GM21619 (cell line): ENCODE measurements around the gene LMX1B.
"Not testable (repeated sequence)": the region's sequence is repeated elsewhere in the genome, so short reads cannot be mapped to it uniquely, and the experiment has no call there.

Source experiments
- ATAC-seq: cut with Tn5 transposase; IDR thresholded peaks from one replicate; pipeline ENCODE4 v1.9.1; 2021; ENCODE audit not compliant: unreplicated experiment

LMX1B gene

GRCh38 chr9:126613651-126614050, at the start of gene LMX1B:
Gene LMX1B, plus strand, starts transcription at chr9:126613928. Its CDS starts 522 bp downstream, at chr9:126614450.
- no peak for ATAC-seq

DNA sequence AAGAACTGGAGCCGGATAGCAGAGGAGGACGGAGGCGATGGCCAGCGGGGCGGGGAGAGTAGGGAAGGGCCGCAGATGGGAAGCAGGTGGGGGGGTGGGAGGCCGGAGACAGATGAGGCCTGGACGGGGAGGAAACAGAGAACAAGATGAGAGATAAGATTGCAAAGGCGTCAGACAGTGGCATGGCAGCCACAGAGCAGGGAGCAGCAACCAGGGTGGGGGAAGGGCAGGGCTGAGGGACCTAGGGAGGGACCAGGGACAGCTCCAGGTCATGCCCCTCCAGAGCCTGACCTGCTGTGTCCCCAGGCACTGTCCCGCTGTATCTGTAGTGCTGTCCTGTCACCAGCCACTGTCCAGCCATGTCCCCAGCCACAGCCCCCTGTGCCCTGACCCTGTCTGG, 49.6 kb upstream of the LMX1B start:
- ATAC-seq, result no peak

GRCh38 chr9:126564716-126565115, 49.0 kb upstream of the LMX1B start:
- no peak for ATAC-seq

DNA sequence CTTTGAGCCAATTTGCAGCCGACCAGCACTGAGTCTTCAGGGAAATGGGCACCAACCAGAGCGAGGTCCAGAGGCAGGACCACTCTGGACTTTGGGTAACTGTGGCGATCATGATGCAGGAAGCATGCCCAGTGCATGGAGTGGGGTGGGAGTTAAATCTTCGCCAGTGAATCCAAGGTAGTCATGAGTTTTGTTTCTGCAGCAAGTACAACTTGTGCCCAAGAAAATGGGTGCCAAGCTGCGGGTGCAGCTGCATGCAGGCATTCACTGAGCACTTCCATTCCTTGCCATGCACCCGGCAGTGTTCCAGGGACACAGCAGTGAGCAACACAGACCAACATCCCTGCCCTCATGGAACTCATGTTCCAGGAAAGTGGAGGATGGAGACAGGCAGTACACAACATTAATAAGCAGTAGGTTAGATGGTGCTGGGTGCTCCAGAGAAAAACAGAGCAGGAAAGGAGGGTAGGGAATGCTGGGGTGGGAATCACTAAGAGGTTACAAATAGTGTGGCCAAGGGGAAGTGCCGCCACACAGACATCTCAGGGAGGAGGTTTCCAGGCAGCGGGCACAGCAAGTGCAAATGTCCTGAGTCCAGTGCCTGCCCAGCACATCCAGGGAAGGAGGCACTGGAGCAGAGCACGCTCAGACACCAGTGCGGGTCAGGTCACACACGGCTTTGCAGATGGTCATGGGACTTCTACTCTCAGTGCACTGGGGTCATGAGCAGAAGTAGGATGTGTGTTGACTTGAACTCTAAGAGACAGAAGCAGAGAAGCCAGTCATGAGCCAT, 48.2 kb upstream of the LMX1B start:
- no peak for ATAC-seq

GRCh38 chr9:126569036-126569435, 44.7 kb upstream of the LMX1B start:
- ATAC-seq, result no peak

GRCh38 chr9:126578029-126578428, 35.7 kb upstream of the LMX1B start:
- no peak for ATAC-seq

- ATAC-seq, result not testable (repeated sequence)
Measured at GRCh38 chr9:126580319-126580718, 33.4 kb upstream of the LMX1B start.

- no peak for ATAC-seq
Measured at GRCh38 chr9:126581893-126582292, 31.8 kb upstream of the LMX1B start.

DNA sequence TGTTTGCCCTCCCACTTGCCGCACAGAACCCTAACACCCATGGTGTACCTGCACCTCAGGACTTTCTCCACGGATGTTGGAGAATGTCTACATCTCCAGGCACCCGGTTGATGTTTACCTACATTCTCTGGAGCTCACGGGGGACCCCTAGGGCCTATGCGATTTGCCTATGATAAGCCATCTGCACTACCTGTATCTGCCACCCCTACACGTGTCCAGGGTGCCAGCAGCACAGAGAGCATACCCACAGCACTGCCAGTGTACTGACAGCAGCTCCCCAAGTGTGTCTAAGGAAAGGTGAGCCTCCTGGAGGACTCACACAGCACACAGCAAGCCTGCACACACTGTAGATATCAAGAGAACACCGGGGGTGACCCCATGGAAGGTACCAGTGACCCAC, 31.3 kb upstream of the LMX1B start:
- no peak for ATAC-seq

- ATAC-seq, result no peak
Measured at GRCh38 chr9:126583144-126583760, 30.5 kb upstream of the LMX1B start.

DNA sequence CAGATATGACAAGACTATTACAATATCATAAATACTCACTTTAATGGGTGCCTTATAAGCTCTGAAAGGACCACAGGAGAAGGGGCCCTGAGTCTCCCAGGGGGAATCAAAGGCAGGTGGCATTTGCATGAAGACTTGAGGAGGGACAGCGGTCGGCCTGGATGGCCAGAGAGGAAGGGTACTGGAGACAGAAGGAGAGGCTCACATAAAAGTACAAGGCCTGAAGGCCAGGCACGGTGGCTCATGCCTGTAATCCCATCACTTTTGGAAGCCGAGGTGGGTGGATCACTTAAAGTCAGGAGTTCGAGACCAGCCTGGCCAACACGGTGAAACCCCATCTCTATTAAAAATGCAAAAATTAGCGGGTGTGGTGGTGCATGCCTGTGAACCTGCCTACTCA, 29.1 kb upstream of the LMX1B start:
- ATAC-seq, result no peak

GRCh38 chr9:126586236-126586635, 27.5 kb upstream of the LMX1B start:
- no peak for ATAC-seq

GRCh38 chr9:126587187-126588185, 26.2 kb upstream of the LMX1B start:
- ATAC-seq, result no peak

- ATAC-seq, result no peak
Measured at GRCh38 chr9:126588491-126589168, 25.1 kb upstream of the LMX1B start.

DNA sequence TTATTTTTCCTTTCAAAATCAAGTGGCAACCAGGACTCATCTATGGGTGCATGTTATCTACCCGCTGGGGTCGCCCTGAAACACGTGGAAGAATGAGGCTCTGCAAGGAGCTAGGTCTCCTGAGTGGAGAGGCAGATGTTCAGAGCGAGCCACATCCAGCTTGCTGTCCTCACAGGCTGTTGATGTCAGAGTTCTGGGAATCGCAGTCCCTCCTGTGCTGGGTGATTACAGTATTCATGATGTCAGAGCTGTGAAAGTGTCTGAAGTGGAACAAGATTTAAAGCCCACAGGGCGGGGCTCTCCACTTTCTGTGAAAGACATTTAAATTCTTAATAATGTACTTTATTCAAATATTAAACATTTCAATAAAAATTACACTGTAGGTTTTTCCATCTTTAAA, 24.4 kb upstream of the LMX1B start:
- ATAC-seq, result no peak

DNA sequence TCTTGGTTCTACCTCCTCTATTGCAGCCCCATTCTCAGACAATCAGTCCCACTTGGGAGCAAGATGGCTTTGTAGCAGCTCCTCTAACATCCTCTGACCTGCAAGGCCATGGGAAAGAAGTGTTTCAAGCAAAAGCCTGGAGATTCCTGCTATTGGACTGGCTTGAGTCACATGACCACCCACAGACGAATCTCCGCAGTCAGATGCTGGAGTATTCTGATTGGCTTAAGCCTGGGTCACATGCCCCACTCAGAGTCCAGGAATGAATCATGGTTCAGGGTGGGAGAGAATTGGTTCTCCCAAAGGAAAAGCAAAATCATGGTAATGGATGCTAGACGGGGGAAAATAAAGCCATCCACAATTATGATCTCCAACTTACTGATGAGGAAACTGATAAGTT, 22.6 kb upstream of the LMX1B start:
- no peak for ATAC-seq

- no peak for ATAC-seq
Measured at GRCh38 chr9:126591922-126592321, 21.8 kb upstream of the LMX1B start.

- ATAC-seq, result no peak
Measured at GRCh38 chr9:126592461-126592860, 21.3 kb upstream of the LMX1B start.

DNA sequence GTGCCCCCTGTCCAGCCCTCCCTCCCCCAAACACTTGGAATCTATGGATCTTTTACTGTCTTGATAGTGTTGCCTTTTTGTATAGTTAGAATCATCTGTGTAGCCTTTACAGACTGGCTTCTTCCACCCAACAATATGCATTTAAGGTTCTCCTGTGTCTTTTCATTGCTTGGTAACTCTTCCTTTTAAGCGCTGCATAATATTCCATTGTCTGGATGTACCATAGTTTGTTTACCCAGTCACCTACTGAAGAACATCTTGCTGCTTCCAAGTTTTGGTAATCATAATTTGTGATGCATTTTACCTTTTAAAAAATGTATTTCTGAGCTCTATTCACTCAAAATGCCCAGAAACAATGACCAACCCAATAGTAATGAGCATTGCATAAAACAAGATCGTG, 17.7 kb upstream of the LMX1B start:
- ATAC-seq, result no peak

DNA sequence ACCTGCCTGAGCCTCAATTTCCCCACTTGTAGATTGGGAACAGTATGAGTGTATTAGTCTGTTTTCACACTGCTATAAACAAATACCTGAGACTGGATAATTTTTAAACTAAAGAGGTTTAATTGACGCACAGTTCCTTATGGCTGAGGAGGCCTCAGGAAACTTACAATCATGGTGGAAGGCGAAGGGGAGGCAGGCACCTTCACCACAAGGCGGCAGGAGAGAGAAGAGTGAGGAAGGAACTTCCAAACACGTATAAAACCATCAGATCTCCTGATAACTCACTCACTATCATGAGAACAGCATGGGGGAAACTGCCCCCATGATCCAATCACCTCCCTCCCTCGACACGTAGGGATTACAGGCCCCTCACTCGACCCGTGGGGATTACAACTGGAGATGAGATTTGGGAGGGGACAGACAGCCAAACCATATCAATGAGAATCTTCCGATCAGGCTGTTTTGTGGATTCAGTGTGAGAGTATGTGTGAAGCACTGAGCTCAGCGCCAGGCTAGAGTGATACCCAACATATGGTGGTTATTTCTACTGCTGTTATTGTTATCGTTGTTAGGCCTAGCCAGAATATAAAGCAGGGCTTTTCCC, 14.6 kb upstream of the LMX1B start:
- ATAC-seq, result no peak
